GM03348 (cell line): ENCODE measurements around the gene NRP1.

ENCODE experiments used
- DNase-seq: peaks from one replicate; pipeline ENCODE4 v3.0.0; 2012; ENCODE audit warnings: low spot score

NRP1 gene

GRCh38 chr10:33183655-33184054 lies 150.8 kb downstream of the NRP1 start:
- DNase-seq, result no peak

GRCh38 chr10:33180921-33181320 lies 153.5 kb downstream of the NRP1 start:
- DNase-seq, result no peak

GRCh38 chr10:33180390-33180789 lies 154.1 kb downstream of the NRP1 start:
- DNase-seq, result no peak

- no peak for DNase-seq
Measured at GRCh38 chr10:33179067-33179466, 155.4 kb downstream of the NRP1 start.

GRCh38 chr10:33178026-33178755 lies 156.3 kb downstream of the NRP1 start:
- no peak for DNase-seq

- DNase-seq, result no peak
Measured at GRCh38 chr10:33176688-33177087, 157.8 kb downstream of the NRP1 start.

GRCh38 chr10:33174674-33175434 lies 159.6 kb downstream of the NRP1 start:
- DNase-seq, result no peak

GRCh38 chr10:33165911-33166310 lies 168.6 kb downstream of the NRP1 start:
- no peak for DNase-seq

- peak; percentile 40 for DNase-seq
Measured at GRCh38 chr10:33164060-33164709, 170.3 kb downstream of the NRP1 start.

- DNase-seq, result no peak
Measured at GRCh38 chr10:33162248-33162575, 172.3 kb downstream of the NRP1 start.

- DNase-seq, result no peak
Measured at GRCh38 chr10:33161550-33162247, 172.8 kb downstream of the NRP1 start.

GRCh38 chr10:33160151-33160550 lies 174.3 kb downstream of the NRP1 start:
- no peak for DNase-seq

GRCh38 chr10:33157103-33157502 lies 177.4 kb downstream of the NRP1 start:
- DNase-seq, result peak; percentile 24

- DNase-seq, result peak; percentile 61
Measured at GRCh38 chr10:33155720-33156638, 178.5 kb downstream of the NRP1 start.

- DNase-seq, result peak; percentile 45
Measured at GRCh38 chr10:33154590-33154989, 179.9 kb downstream of the NRP1 start.

- no peak for DNase-seq
Measured at GRCh38 chr10:33153968-33154327, 180.5 kb downstream of the NRP1 start.

GRCh38 chr10:33153251-33153967 lies 181.1 kb downstream of the NRP1 start:
- no peak for DNase-seq

- DNase-seq, result no peak
Measured at GRCh38 chr10:33152750-33153149, 181.7 kb downstream of the NRP1 start.

- no peak for DNase-seq
Measured at GRCh38 chr10:33152146-33152545, 182.3 kb downstream of the NRP1 start.

GRCh38 chr10:33151344-33151864 lies 183.1 kb downstream of the NRP1 start:
- no peak for DNase-seq

- DNase-seq, result no peak
Measured at GRCh38 chr10:33150889-33151288, 183.6 kb downstream of the NRP1 start.
